ENCODE data around the gene DCC.

DNA sequence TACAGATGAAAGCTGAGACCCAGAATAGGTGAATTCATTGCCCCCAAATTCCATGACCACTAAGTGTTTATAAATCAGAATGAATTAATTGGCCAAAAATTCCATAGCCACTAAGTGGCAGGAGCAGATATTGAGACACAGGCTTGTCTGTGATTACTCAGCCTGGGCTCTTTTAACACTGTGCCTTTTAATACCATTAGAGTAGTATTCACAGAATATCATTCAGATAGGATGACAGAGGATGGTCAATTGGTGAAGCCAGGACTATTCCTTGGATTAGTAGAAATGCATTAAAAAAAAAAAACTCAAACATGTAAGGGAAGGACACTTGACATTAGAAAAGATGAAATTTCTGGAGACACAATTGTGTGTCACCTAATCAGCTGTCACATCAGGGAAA is 698.6 kb downstream of the DCC start:
- TF ChIP-seq, protein P1, sequence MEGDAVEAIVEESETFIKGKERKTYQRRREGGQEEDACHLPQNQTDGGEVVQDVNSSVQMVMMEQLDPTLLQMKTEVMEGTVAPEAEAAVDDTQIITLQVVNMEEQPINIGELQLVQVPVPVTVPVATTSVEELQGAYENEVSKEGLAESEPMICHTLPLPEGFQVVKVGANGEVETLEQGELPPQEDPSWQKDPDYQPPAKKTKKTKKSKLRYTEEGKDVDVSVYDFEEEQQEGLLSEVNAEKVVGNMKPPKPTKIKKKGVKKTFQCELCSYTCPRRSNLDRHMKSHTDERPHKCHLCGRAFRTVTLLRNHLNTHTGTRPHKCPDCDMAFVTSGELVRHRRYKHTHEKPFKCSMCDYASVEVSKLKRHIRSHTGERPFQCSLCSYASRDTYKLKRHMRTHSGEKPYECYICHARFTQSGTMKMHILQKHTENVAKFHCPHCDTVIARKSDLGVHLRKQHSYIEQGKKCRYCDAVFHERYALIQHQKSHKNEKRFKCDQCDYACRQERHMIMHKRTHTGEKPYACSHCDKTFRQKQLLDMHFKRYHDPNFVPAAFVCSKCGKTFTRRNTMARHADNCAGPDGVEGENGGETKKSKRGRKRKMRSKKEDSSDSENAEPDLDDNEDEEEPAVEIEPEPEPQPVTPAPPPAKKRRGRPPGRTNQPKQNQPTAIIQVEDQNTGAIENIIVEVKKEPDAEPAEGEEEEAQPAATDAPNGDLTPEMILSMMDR (IDR thresholded peaks at IDR 0.05) = no peak
- TF ChIP-seq POLR2A (IDR thresholded peaks at IDR 0.05) = no peak

Measured in thyroid gland (tissue), 4 donors.